ENCODE results near the gene GTSE1. TPM values are rescaled to one million over a fixed set of nuclear protein-coding genes. Genes with fewer than 3 reads are reported as not detected.

GTSE1 gene
- total RNA-seq, 1 donor from 2014 or later: 29.7 TPM

DNA sequence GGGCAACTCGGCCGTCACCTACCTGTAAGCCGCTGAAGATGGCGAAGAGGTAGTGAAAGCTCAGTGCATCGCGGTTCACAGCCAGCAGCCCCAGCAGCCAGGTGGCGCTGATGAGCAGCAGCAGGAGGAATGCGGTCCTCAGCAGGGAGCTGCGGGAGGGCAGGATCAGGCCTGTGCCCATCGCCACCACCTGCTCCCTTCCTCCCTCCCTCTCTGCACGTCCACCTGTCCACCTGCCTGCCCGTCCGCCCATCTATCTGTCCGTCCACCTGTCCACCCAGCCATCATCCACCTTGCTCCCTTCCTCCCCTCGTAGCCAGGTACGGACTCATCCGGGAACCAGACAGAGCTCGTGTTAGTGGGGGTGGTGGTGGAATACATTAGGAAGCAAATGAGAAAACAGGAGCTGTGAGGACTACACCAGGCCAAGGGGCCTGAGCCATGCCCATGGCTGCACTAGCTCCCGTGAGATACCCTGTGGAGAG, 71.1 kb downstream of the GTSE1 start:
- Histone ChIP-seq H3K27me3 (no peaks in the 10 kb centered on the region), H3K79me2 (ENCODE audit: low read depth) (no peaks in the 10 kb centered on the region), H3K4me1 (no peaks in the 10 kb centered on the region), H3K4me2 (no peak overlapping the region), H3K27ac (no peak overlapping the region), H3F3A (ENCODE audit: low read depth) (no peaks in the 10 kb centered on the region), H3K9ac (no peak overlapping the region), H4K20me1 (ENCODE audit: low read depth) (no peaks in the 10 kb centered on the region), H3K4me3 (no peak overlapping the region), H3K9me3 (ENCODE audit: low read depth) (no peaks in the 10 kb centered on the region), H3K36me3 (no peaks in the 10 kb centered on the region), H2AFZ (replicated peaks) (no peak overlapping the region)
- Mint-ChIP-seq H3K27me3 (ENCODE audit: insufficient read depth, low read depth) (no peaks in the 10 kb centered on the region), H3K4me1 (peaks cover 10% of the 10 kb centered on the region), H3K36me3 (peaks cover 9% of the 10 kb centered on the region), H3K27ac (no peak overlapping the region), H3K4me3 (no peak overlapping the region), H3K9me3 (no peaks in the 10 kb centered on the region)
- peak; percentile 82 for DNase-seq (ENCODE audit: low spot score)
- TF ChIP-seq EZH2phosphoT487 (IDR thresholded peaks at IDR 0.05) (no peak), EZH2 (IDR thresholded peaks at IDR 0.05) (no peak), CTCF (IDR thresholded peaks at IDR 0.05) (peak; percentile 88)

- Histone ChIP-seq H3K9ac (no peak overlapping the region), H3K27me3 (no peaks in the 10 kb centered on the region), H2AFZ (replicated peaks) (no peak overlapping the region), H3K4me3 (no peak overlapping the region), H3K36me3 (no peaks in the 10 kb centered on the region), H3K4me1 (no peaks in the 10 kb centered on the region), H3K4me2 (no peak overlapping the region), H3K27ac (no peak overlapping the region), H4K20me1 (ENCODE audit: low read depth) (no peaks in the 10 kb centered on the region), H3K9me3 (ENCODE audit: low read depth) (no peaks in the 10 kb centered on the region), H3K79me2 (ENCODE audit: low read depth) (no peaks in the 10 kb centered on the region), H3F3A (ENCODE audit: low read depth) (no peaks in the 10 kb centered on the region)
- no peak overlapping the region for H3K4me3 Mint-ChIP-seq
- peaks cover 11% of the 10 kb centered on the region for H3K36me3 Mint-ChIP-seq
- TF ChIP-seq EZH2phosphoT487 (IDR thresholded peaks at IDR 0.05): no peak
- TF ChIP-seq CTCF (IDR thresholded peaks at IDR 0.05): no peak
- H3K4me1 Mint-ChIP-seq: peaks cover 14% of the 10 kb centered on the region
- no peaks in the 10 kb centered on the region for H3K27me3 Mint-ChIP-seq (ENCODE audit: insufficient read depth, low read depth)
- H3K9me3 Mint-ChIP-seq: no peaks in the 10 kb centered on the region
- DNase-seq (ENCODE audit: low spot score): no peak
- H3K27ac Mint-ChIP-seq: no peak overlapping the region
These were observed 71.8 kb downstream of the GTSE1 start for GRCh38 chr22:46368422-46368821.

- H3K4me3 ChIP-seq: no peak overlapping the region
- H3K27me3 ChIP-seq: no peaks in the 10 kb centered on the region
- H3K9me3 Mint-ChIP-seq: peaks cover under 1% of the 10 kb centered on the region
- H3K36me3 Mint-ChIP-seq: peaks cover 12% of the 10 kb centered on the region
- H3K4me1 Mint-ChIP-seq: peaks cover 14% of the 10 kb centered on the region
- H3K27me3 Mint-ChIP-seq (ENCODE audit: insufficient read depth, low read depth): peaks cover 2% of the 10 kb centered on the region
- no peaks in the 10 kb centered on the region for H4K20me1 ChIP-seq (ENCODE audit: low read depth)
- no peak overlapping the region for H2AFZ ChIP-seq (replicated peaks)
- H3K36me3 ChIP-seq: no peaks in the 10 kb centered on the region
- H3F3A ChIP-seq (ENCODE audit: low read depth): no peaks in the 10 kb centered on the region
- H3K27ac Mint-ChIP-seq: no peak overlapping the region
- H3K9me3 ChIP-seq (ENCODE audit: low read depth): no peaks in the 10 kb centered on the region
- no peak overlapping the region for H3K27ac ChIP-seq
- H3K79me2 ChIP-seq (ENCODE audit: low read depth): no peaks in the 10 kb centered on the region
- TF ChIP-seq EZH2phosphoT487 (IDR thresholded peaks at IDR 0.05): no peak
- H3K9ac ChIP-seq: no peak overlapping the region
- no peak for DNase-seq (ENCODE audit: low spot score)
- no peak overlapping the region for H3K4me3 Mint-ChIP-seq
- no peaks in the 10 kb centered on the region for H3K4me1 ChIP-seq
- no peak overlapping the region for H3K4me2 ChIP-seq
These were observed 72.4 kb downstream of the GTSE1 start for GRCh38 chr22:46368871-46369715.
